Activated T-cell treated with anti-CD3 and anti-CD28 coated beads, Interleukin-2, amount 50 U/mL, for 1 hour (primary cell): Measurements from ENCODE around the gene SIGLEC15.
"Not testable (repeated sequence)": the region's sequence is repeated elsewhere in the genome, so short reads cannot be mapped to it uniquely, and the experiment has no call there.

Source experiments
- DNase-seq: peaks from one replicate; pipeline ENCODE4 v3.0.0-alpha.2; 2020

SIGLEC15 gene

DNA sequence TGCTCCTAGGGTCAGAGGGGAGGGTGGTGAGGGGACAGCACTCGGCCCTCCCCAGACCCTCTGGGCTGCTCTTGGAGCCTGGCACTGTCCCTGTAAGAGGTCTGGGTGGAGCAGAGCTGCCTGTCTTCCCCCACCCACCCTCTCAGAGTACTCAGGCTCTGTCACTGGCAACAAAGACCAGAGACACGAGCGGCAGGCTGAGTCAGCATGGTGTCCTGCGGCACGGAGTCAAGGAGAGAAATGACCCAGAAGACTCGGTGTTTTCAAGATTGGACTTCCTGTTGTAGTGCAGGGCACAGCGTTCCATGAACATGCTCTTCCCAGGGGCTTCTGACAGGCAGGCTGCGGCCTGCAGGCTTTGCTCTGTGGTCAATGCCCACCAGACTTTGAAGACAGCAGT lies 19.9 kb downstream of the SIGLEC15 start:
- DNase-seq: no peak

DNA sequence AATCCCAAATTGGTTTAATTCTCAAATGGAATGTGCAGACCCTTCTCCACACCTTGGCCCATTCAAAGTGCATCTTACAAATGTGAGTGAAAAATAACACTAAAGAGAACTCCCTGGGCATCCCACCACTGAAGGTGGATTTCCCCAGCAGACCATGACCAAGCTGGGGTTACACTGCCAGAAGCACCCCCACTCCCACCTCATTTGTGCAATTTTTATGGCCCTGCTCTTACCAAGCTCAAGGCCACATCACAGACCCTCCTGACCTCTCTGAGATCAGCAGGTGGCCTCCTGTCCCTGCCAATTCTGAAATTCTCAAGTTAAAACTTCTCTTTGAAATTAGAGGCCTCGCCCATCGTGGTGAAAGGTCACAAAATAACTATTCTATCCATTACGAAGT lies 21.6 kb downstream of the SIGLEC15 start:
- no peak for DNase-seq

DNA sequence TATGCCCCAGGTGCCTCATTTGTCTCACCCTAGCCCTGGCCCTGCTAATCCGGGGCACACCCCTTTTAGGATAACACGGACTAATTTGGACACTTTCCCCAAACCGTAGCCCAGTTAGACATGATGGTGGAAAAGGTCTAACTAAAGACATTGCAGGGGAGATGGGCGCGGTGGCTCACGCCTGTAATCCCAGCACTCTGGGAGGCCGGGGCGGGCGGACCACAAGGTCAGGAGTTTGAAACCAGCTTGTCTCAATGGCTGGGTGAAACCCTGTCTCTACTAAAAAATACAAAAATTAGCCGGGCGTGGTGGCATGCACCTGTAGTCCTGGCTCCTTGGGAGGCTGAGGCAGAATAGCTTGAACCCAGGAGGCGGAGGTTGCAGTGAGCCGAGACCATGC lies 23.2 kb downstream of the SIGLEC15 start:
- DNase-seq: not testable (repeated sequence)

DNA sequence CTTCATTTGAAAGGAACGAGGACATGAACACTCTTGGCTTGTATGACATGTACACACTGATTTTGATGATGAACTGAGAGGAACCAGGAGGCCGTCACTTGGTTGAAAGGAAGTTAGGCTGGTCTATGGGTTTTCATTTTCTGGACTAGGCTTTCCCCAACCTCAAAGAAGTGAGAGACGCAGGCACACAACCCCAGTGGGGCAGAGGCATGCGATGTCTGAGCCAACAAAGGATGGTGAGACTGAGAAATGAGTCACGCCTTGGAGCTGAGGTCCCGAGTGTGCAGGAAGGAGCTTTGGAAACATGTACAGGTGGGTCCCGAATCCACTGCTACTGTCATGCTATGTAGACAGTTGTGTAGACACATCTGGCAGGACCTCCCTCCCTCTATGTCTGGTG lies 24.1 kb downstream of the SIGLEC15 start:
- DNase-seq: no peak

DNA sequence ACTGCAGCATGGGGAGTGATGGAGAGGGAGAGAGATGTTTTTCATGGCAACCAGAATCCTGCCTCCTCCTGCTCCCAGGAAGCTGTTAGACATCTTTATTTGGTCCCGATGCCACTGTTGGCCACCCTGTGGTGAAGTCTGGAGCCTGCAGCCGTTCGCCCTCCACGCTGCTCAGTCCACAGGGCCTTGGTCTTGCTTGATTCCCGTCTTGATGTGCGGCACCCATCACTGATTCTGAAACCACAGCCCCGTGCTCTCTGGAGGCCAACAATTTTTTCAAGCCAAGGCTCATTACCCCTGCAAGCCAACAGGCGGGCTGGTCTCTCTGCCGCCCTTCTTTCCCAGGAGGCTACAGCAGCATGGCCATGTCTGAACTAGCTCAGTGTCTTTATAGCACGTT lies 24.5 kb downstream of the SIGLEC15 start:
- DNase-seq: no peak

DNA sequence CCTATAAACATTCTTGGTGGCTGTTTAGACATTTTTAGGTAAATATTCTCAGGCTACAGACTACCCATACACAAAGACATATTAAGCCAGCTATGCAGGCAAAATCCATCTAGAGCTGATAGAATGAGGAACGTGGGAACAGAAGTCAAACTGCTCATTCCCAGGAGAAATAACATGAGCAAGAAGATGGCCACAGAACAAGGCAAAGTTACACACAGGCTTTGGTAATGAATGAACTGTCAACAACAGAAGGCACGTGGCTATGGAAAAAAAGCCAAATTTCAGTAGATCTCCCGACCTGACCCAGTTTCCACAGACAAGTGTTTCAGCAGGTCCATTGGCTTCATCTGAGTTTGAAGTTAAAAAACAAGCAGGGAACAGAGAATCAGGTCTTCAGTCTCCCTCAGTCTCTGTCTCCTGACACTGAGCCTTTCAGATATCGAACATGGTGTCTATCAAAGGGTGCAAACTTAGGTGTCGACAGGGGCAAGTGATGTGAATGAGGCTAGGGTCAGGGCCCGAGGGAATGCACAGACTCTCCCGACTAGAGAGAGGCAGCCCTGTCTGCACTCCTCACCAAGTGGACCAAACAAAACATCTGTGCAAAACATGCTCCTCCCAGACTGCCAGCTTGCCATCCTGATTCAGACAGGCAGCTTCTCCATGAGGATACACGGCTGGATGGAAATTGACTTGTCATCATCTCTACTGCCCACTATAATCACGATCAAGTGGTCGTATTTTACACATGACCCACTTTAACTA lies 25.9 kb downstream of the SIGLEC15 start:
- DNase-seq: no peak

DNA sequence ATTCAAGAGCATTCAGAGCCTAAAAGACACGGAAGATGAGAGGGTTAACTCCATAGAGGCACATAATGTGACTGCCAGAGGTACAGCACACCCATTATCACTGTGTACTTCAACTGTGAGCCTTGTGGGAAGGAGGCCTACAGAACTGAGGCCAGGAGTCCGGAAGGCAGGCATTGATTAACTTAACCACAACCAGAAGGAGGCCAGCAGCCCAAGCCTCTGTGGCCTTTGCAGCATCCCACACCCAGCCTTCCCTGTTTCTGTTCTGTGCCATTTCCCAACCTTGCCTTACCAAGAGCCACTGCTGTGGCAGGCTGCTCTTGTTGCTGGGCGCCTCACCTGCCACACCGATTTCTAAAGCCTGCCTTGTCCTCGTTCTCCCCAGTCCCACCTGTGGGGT lies 27.2 kb downstream of the SIGLEC15 start:
- DNase-seq: no peak

DNA sequence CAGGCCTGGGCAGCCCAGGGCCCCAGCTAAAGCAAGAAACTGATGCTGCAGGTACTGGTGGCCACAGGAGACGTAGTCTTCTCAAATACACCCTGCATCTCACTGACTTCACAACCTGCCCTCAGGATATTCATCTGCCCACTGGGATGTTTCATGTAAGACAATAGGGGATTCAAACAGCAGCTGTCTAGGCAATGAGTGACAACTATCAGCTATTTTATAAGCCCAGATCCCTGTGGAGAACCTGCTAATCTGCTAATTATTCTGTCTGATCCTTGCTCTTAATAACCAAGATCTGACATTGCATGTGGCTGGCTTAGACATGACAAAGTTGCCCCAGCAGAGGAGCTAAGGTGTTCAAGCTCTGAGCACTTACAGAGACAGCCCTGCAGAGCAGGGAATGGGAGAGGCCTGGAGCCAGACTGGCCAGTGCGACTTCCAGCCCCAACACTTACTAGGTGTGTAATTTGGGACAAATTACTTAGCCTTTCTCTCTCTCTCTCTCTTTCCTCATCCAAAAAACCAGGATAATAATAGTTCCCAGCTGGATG lies 28.6 kb downstream of the SIGLEC15 start:
- DNase-seq: no peak

DNA sequence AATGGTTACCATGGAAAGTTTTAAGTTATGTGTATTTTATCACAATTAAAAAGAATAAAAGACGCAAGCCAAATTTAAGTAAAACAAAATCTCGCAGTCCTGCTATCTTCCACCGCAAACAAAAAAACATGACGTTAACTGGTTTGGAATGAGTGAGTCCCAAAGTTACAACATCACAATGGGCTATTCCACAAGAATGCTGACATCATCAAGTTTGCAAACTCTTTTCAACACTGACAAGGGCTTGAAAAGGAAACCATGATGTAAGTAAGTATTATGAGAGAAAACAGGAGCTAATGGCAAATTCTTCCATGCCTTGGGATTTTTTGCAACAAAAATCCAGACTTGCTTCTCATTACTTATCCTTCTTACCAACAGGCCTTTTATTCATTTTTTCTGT lies 31.1 kb downstream of the SIGLEC15 start:
- no peak for DNase-seq

DNA sequence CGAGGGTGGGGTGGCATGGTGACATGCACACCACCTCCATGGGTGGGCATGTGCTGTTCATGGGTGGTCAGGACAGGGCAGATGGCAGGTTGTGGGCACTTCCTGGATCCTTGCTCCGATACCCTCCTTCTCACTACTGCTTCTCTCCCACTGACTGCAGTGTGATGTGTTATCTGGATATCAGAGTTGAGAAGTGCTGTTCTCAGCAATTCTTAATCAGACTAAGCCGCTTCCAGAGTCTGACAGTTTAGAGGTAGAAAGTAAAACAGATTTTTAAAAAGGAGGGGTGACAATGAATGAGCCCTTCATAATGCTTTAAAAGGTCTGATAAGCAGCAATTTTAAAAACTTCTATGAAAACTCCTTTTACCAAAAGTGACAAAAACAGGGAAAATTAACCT lies 33.9 kb downstream of the SIGLEC15 start:
- DNase-seq: no peak

DNA sequence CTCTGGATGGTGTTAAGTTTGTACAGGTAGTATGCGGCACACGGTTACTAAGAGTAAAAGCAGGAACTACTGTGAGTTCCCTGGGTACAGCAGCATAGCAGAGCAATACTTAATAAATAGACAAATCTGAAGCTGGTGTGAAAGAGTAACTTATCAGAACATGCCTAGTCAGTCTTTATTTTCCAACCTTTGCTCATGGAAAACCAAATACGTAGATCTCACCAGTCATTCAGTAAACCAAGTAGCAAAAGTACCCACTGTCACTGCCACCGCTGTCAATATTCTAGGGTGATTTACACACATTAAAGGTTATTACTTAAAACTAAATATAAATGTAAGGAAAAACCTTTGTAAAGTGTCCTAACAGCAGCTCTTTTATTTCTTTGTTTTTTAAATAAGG lies 35.0 kb downstream of the SIGLEC15 start:
- no peak for DNase-seq

DNA sequence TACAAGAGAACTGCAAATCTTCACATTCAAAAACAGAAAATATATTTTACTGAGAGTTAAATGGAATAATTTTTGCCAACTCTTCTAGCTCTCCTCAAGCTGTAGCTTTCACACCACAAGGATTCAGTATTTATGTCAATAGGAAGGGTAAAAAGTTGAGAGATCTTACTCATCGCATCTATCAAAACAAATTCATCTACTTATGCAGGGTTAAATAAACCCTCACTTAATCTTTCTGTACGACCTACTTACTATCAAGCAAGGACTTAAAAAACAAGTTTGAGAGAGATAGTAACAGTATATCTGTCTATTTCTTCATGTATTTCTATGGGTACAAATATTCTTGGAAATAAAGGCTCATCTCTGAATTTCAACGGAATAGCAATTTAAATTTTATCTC lies 35.5 kb downstream of the SIGLEC15 start:
- DNase-seq: no peak

DNA sequence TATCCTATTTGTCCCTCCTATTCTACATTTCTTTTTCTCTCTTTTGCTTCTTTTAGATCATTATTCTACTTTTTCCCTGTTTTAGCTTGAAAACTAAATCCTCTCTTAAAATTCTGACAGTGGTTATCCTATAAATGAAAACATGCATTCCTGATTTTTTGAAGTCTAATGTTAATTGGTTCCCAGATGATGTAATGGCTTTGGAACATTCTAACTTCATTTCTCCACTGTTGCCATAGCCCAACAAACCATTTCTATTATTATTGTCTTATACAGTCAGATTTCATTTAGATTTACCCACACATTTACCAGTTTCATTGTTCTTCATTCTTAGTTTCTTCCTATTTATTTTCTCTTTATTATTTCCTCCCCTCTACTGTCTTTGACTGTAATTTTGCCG lies 36.5 kb downstream of the SIGLEC15 start:
- DNase-seq: no peak

DNA sequence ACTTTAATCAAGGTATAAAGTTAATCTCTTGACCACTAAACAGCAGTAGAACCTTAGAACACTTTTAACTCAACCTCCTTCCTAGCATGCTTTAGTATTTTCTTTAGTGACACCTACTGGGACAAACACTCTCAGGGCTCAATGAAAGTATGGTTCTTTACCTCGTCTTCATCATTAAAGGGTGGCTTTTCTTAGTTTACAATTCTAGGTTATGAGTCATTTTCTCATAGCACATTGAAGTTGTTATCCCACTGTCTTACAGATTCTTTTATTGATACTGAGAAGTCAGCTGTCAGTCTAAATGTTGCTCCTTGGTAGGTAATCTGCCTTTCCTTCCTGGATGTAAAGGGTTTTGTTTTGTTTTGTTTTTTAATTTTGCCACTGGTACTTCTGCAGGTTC lies 38.0 kb downstream of the SIGLEC15 start:
- no peak for DNase-seq

DNA sequence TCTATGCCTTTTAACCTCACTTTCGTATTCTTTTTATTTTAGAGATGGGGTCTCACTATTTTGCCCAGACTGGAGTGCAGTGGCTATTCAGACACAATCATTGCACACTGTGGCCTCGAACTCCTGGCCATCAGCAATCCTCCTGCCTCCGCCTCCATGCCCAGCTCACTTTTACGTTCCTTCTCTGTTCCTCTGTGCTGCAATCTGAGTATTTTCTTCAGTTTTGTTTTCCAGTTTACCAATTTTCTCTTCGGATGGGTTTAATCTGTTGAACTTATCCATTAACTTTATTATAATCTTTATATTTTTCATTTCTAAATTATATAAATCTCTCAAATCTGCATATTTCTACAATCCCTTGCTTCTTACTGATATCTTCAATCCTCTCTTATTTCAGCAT lies 38.6 kb downstream of the SIGLEC15 start:
- no peak for DNase-seq

DNA sequence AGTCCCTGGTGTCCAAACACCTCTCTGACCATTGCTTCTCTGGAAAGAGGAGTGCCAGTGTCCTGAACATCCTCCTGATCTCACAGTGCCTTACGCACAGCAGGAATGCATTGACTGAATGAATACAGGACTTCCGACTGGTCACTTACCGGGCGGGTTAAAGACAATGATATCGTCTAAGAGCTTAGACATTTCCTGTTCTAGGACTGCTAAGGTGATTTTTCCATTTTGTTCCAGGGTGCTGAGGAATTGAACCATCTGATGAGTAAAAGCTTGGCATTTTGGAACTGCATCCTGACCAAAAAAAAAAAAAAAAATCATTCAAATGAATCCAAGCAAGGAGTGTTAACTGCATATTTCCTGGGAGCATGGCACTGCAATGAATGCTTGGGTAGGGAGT lies 40.0 kb downstream of the SIGLEC15 start:
- no peak for DNase-seq

DNA sequence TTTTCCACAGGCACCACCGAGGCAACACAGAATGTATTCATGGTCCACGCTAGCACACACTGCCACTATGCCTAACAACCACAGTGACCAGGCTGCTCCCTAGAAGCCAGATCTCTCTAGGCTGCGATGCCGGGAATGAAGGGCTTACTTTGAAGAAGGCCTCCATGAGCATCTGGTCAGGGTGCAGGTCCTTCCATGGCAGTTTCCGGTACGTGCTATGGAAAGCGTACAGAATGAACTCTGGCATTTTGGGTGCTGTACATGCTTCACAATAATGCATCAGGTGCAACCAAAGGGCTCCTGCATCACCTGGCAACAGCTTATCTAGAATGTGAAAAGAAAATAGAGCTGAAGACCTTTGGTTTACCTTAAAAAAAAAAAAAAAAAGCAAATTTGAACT lies 44.9 kb downstream of the SIGLEC15 start:
- DNase-seq: no peak

DNA sequence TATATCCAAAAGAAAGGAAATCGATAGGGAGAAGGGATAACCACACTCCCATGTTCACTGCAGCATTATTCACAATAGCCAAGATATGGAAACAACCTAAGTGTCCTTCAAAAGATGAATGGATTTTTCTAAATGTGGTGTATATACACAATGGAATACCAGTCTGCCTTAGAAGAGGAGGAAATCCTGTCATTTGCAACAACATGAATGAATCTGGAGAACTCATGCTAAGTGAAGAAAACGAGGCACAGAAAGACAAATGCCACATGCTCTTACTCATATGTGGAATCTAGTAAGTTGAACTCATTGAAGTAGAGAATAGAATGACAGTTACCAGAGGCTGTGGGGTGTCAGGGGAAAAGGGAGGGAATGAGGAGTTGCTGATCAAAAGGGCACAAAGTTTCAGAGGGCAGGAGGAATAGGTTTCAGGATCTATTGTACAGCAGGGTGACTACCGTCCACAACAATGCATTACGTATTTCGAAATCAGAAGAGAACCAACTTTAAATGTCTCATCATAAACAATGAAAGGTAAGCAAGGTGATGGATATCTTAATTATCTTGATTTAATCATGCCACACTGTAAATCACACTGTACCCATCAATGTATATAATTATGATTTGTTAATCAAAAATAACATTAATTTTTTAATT lies 46.1 kb downstream of the SIGLEC15 start:
- no peak for DNase-seq

DNA sequence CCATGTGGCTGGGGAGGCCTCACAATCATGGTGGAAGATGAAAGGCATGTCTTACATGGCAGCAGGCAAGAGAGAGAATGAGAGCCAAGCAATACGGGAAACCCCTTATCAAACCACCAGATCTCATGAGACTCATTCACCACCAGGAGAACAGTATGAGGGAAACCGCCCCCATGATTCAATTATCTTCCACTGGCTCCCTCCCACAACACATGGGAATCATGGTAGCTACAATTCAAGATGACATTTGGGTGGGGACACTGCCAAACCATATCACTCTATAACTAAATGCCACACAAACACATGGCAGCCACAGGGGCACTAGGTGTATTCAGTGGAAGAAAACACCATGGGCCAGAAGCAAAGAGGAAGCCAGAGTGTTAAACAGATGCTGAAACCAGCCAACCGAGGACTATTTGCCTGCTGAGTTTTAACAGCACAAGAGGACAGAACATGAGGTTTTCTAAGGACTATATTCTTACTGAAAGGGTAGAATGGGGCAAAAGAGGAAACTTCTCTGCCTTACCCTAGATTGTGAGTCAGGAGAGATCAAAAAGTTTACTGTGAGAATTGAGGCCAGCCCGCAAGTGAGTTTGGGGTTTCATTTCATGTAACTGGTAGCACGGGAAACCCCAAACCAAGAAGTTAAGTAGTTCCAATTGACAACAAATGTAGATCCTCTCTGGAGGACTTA lies 49.2 kb downstream of the SIGLEC15 start:
- no peak for DNase-seq

DNA sequence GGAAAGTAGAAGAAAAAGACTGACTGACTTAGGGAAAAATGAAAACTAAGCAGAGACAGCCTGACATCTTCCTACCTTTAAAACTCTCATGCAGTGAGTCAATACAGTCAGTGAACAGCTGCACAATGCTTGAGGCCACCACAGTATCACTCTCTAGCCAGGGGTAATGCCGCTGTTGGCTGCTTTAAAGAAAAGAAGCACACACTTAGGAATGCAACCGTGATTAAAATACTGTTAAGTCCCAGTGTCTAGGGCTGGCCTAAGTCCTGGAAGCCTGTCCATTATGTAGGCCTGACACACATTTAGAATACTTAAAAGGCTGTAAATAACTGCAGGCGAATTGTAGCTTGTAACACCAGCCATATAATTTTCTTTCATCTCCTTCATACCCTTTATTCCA lies 50.7 kb downstream of the SIGLEC15 start:
- no peak for DNase-seq

DNA sequence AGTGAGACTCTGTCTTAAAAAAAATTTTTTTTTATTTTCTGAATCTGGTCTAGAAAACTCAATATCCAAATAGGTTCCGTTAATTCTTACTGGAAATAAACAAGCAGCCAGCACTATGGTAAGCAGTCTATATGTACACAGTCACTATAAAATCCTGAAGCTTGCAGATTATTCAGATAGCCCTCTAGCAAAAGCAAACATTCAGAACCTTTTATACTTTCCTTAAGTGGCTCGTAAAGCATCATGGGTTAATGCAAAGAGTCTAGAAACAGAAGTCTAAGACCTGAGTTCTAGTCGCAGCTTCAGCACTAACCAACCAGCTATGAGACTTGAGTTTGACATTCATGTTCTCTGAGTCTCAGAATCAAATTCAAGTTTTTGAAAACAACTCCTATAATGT lies 51.9 kb downstream of the SIGLEC15 start:
- no peak for DNase-seq

DNA sequence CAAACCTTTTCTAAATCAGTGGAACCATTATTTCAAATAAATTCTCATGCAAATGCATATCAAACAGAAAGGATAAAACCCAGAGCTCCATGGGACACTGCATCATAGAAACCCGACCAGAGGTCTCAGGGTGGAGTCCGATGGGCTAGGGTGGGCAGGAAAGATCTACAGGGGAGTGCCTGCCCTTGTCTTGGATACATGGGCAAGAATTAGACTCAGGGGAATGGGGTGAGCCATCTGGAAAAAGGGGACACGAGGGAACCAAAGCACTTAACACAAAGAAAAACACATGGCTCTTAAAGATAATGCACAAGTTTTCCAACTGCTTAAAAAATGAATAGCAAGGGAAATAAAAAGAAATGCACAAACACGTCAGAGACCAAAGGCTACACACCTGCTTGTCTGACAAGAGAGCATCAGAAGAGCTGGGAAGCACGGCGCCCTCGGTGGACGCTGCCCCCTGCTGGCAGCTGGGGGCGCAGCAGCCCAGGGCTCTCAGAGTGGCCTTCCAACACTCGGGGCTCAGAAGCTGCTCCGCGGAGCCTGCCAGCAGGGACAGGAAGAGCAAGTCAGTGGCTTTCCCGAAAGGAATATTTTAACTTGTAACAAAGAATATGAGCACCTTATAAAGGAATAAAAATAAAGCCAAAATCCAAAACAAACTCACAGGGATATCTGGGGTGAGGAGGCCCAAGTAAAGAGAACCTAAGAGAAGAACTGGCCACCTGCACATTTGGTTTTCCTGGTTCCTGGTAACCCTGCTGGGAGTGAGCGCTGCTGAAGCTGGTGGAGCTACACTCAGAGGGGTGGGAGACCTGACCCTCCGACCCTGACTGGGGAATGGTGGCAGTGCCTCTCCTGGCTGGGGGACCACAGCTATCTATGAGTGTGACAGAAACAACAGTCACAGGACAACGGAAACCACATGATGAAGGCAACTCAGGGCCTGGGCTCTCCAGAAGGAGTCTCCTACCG lies 54.5 kb downstream of the SIGLEC15 start:
- peak; percentile 78 for DNase-seq
